IPS-18a (cell line): ENCODE measurements around the gene ANXA7.
A peak's percentile ranks its signal among the peaks of the same experiment; 100 is the strongest.

Source experiments
- H3K27ac ChIP-seq: one replicate; pipeline ENCODE4 v1.5.1; 2013; ENCODE audit warnings: low read length
- H3K27me3 ChIP-seq: one replicate; pipeline ENCODE4 v1.6.1; 2013; ENCODE audit warnings: mild to moderate bottlenecking, low read length; ENCODE audit not compliant: control insufficient read depth, insufficient read depth
- H3K36me3 ChIP-seq: one replicate; pipeline ENCODE4 v1.6.1; 2013; ENCODE audit warnings: low read depth, low read length; ENCODE audit not compliant: control insufficient read depth
- H3K4me1 ChIP-seq: one replicate; pipeline ENCODE4 v1.6.1; 2013; ENCODE audit warnings: low read depth, low read length; ENCODE audit not compliant: control insufficient read depth
- H3K4me3 ChIP-seq: one replicate; pipeline ENCODE4 v1.5.1; 2013; ENCODE audit warnings: low read length
- H3K9ac ChIP-seq: one replicate; pipeline ENCODE4 v1.6.1; 2013; ENCODE audit warnings: mild to moderate bottlenecking, low read length, moderate library complexity
- H3K9me3 ChIP-seq: one replicate; pipeline ENCODE4 v1.6.1; 2013; ENCODE audit warnings: low read depth, low read length; ENCODE audit not compliant: control insufficient read depth

The ANXA7 gene

GRCh38 chr10:73366381-73367298 lies 47.2 kb downstream of the ANXA7 start:
- Histone ChIP-seq H3K27ac (no peak overlapping the region), H3K27me3 (no peaks in the 10 kb centered on the region), H3K4me3 (no peak overlapping the region), H3K9ac (no peak overlapping the region), H3K9me3 (no peaks in the 10 kb centered on the region), H3K36me3 (no peaks in the 10 kb centered on the region), H3K4me1 (no peaks in the 10 kb centered on the region)

GRCh38 chr10:73364964-73365363 lies 48.9 kb downstream of the ANXA7 start:
- no peaks in the 10 kb centered on the region for H3K4me1 ChIP-seq
- H3K4me3 ChIP-seq, result no peak overlapping the region
- no peaks in the 10 kb centered on the region for H3K27me3 ChIP-seq
- no peaks in the 10 kb centered on the region for H3K9me3 ChIP-seq
- H3K36me3 ChIP-seq, result no peaks in the 10 kb centered on the region
- no peak overlapping the region for H3K9ac ChIP-seq
- no peak overlapping the region for H3K27ac ChIP-seq

- Histone ChIP-seq H3K9me3 (no peaks in the 10 kb centered on the region), H3K27ac (no peak overlapping the region), H3K4me1 (peaks cover 2% of the 10 kb centered on the region), H3K9ac (no peak overlapping the region), H3K27me3 (peaks cover 10% of the 10 kb centered on the region), H3K36me3 (no peaks in the 10 kb centered on the region), H3K4me3 (no peak overlapping the region)
These were observed 54.4 kb downstream of the ANXA7 start for GRCh38 chr10:73359492-73359891.

- no peak within 1 kb of the TSS for H3K27ac ChIP-seq
- peaks cover 10% of the 10 kb centered on the region for H3K27me3 ChIP-seq
- H3K4me3 ChIP-seq, result peak within 1 kb of the TSS; percentile 65
- peak within 1 kb of the TSS; percentile 68 for H3K9ac ChIP-seq
- no peaks in the 10 kb centered on the region for H3K9me3 ChIP-seq
- peaks cover 2% of the 10 kb centered on the region for H3K4me1 ChIP-seq
- no peaks in the 10 kb centered on the region for H3K36me3 ChIP-seq
These were observed 55.3 kb downstream of the ANXA7 start, which contains the start of gene CFAP70 for GRCh38 chr10:73358331-73359279. Gene CFAP70 (minus strand): TSS chr10:73358864. CDS start chr10:73354796, 4,068 bp downstream.

GRCh38 chr10:73357821-73358220 lies 56.0 kb downstream of the ANXA7 start:
- peaks cover 10% of the 10 kb centered on the region for H3K27me3 ChIP-seq
- peak overlapping the region; percentile 65 for H3K4me3 ChIP-seq
- H3K4me1 ChIP-seq, result peaks cover 2% of the 10 kb centered on the region
- no peak overlapping the region for H3K27ac ChIP-seq
- H3K9ac ChIP-seq, result peak overlapping the region; percentile 68
- H3K36me3 ChIP-seq, result no peaks in the 10 kb centered on the region
- H3K9me3 ChIP-seq, result no peaks in the 10 kb centered on the region

- peaks cover 10% of the 10 kb centered on the region for H3K27me3 ChIP-seq
- H3K36me3 ChIP-seq, result no peaks in the 10 kb centered on the region
- H3K9me3 ChIP-seq, result no peaks in the 10 kb centered on the region
- no peak overlapping the region for H3K27ac ChIP-seq
- peaks cover 2% of the 10 kb centered on the region for H3K4me1 ChIP-seq
- no peak overlapping the region for H3K4me3 ChIP-seq
- no peak overlapping the region for H3K9ac ChIP-seq
These were observed 56.7 kb downstream of the ANXA7 start for GRCh38 chr10:73357166-73357565.

GRCh38 chr10:73344269-73344668 lies 69.6 kb downstream of the ANXA7 start:
- Histone ChIP-seq H3K4me3 (no peak overlapping the region), H3K9me3 (no peaks in the 10 kb centered on the region), H3K27ac (no peak overlapping the region), H3K9ac (no peak overlapping the region), H3K4me1 (no peaks in the 10 kb centered on the region), H3K27me3 (no peaks in the 10 kb centered on the region), H3K36me3 (no peaks in the 10 kb centered on the region)

GRCh38 chr10:73340121-73340520 lies 73.7 kb downstream of the ANXA7 start:
- no peaks in the 10 kb centered on the region for H3K9me3 ChIP-seq
- H3K4me3 ChIP-seq, result no peak overlapping the region
- H3K9ac ChIP-seq, result no peak overlapping the region
- H3K36me3 ChIP-seq, result no peaks in the 10 kb centered on the region
- H3K27ac ChIP-seq, result no peak overlapping the region
- no peaks in the 10 kb centered on the region for H3K4me1 ChIP-seq
- no peaks in the 10 kb centered on the region for H3K27me3 ChIP-seq

- Histone ChIP-seq H3K9me3 (no peaks in the 10 kb centered on the region), H3K36me3 (no peaks in the 10 kb centered on the region), H3K27ac (no peak overlapping the region), H3K4me1 (no peaks in the 10 kb centered on the region), H3K27me3 (no peaks in the 10 kb centered on the region), H3K4me3 (no peak overlapping the region), H3K9ac (no peak overlapping the region)
These were observed 74.4 kb downstream of the ANXA7 start for GRCh38 chr10:73339436-73339835.

- Histone ChIP-seq H3K9me3 (no peaks in the 10 kb centered on the region), H3K36me3 (no peaks in the 10 kb centered on the region), H3K9ac (no peak overlapping the region), H3K4me1 (no peaks in the 10 kb centered on the region), H3K27me3 (no peaks in the 10 kb centered on the region), H3K4me3 (no peak overlapping the region), H3K27ac (no peak overlapping the region)
These were observed 75.0 kb downstream of the ANXA7 start for GRCh38 chr10:73338801-73339368.

GRCh38 chr10:73333202-73333601 lies 80.7 kb downstream of the ANXA7 start:
- no peaks in the 10 kb centered on the region for H3K27me3 ChIP-seq
- H3K4me3 ChIP-seq, result no peak overlapping the region
- no peaks in the 10 kb centered on the region for H3K36me3 ChIP-seq
- H3K4me1 ChIP-seq, result no peaks in the 10 kb centered on the region
- no peaks in the 10 kb centered on the region for H3K9me3 ChIP-seq
- H3K27ac ChIP-seq, result no peak overlapping the region
- no peak overlapping the region for H3K9ac ChIP-seq
